Inflammatory macrophage treated with lipopolysaccharide for 4 hours (primary cell): ENCODE results near the gene MZB1.

Experiments used
- DNase-seq: peaks from one replicate; pipeline ENCODE4 v3.0.0-alpha.2; 2020

The MZB1 gene, protein sequence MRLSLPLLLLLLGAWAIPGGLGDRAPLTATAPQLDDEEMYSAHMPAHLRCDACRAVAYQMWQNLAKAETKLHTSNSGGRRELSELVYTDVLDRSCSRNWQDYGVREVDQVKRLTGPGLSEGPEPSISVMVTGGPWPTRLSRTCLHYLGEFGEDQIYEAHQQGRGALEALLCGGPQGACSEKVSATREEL

DNA sequence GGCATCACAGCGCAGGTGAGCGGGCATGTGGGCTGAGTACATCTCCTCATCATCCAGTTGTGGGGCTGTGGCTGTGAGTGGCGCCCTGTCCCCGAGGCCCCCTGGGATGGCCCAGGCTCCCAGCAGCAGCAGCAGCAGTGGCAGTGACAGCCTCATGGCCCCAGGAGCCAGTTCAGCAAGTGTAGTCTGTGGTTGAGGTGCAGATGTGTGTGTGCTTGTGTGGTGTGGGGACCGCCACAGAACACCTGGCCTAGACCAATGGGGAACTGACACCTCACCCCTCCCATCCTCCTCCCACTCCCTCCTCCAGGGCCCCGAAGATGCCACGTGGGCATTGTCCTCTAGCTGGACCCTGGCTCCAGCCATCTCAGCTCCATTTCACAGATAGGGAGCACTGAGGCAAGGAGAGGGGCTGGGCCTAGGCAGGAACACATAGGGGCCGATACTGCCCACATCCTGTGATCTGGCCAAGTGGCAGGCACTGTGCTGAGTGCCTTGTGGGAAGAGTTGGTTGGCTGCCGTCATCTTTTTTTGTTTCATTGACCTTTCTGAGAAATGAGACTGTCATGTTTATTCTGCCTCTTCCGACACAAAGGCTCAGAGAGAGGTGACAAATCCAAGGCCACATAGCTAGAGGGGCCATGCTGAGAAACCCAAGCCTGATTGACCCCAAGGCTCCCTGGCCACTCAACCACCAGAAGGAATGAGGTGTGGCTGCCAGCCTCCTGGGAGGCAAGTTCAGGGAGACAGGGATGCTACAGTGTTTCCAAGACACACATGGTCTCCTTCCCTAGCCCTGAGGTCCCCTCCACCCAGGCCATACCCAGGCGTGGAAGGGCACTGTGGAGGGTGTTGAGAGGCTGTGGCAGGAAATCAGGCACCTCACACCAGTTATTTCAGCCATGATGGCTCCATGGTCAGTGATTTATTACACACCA lies at the start of gene MZB1:
MZB1 (minus strand) TSS at position 213 of the 938 bp plus-strand sequence; CDS start at position 156, 57 bp downstream.
- DNase-seq, result no peak

DNA sequence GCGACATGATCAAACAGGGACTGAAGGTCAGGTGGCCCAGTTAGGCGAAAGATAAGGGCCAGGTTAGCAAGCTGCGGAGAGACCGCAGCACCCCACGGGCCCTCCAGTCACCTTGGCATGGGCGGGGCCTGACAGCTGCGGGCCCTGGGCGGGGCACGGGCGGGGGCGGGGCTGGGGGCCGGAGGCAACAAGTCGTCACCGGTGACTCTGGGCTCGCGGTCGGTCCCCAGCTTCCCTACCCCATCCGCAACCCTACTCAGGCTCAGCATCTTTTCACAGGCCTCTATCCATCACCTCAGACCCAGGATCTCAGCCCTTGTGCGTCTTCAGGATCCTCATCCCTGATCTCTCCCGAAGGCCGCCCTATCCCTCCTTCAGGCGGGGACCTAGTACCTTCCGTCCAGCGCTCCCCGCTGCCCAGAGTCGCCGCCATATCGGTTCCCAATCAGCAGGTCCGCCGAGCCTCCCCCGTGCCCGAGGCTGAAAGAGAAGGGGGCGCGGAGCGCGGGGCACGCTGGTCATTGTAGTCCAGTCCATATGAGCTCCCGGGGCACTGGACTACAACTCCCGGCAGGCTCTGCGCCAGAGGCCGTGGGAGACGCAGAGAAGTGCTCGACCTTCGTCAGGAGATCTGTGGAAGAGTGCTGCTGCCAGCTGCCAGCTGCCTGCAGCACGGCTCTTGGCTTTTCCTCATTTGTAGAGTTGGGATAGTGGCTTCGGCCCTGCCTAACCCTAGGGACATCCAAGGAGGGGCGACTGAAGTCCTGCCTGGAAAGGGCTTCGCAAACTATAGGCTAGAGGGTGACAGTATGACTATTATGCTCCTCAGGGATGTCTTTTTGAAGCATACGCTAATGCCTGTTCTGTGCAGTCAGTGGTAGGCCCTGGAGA lies 49.5 kb upstream of the MZB1 start, which contains the start of gene DNAJC18:
DNAJC18 (minus strand) TSS at position 513 of the 891 bp plus-strand sequence; CDS start at position 433, 80 bp downstream.
- peak; percentile 91 for DNase-seq

DNA sequence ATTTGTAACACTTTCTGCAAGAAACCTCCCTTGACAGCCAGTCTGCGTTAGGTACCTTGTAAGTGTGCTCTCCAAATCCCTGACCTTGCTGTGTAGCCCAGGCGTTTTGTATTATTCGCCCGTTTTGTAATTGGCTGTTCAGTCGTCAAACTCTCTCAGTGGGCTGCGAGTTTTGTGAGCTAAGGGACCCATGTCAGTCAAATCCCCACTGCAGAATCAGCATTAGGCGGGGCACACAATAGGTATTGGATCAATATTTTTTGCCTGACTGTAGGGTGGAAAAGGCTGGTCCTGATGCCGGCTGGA lies 48.9 kb upstream of the MZB1 start:
- DNase-seq, result no peak

DNA sequence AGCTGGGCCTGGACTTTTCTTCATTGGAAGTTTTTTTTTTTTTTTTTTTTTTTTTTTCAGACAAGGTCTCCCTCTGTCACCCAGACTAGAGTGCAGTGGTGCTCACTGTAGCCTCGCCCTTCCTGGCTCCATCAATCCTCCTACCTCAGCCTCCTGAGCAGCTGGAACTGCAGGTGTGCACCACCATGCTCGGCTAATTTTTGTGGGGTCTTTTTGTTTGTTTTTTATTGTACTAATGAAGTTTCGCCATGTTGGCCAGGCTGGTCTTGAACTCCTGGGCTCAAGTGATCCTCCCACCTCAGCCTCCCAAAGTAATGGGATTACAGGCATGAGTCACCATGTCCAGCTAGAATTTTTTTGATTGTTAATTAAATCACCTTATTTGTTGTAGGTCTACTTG lies 46.0 kb upstream of the MZB1 start:
- DNase-seq, result no peak

DNA sequence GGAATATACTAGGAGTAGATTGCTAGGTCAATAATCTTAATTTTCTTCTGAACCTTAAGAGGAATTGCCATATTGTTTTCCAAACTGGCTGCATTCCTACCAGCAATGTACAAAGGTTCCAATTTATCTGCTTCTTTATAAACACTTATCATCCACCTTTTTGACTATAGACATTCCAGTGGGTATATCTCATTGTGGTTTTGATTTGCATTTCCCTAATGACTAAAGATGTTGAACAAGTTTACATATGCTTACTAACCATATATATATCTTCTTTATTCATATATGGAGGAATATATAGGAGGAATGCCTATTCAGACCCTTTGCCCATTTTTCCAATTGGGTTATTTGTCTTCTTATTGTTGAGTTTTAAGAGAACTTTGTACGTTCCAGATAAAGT lies 42.0 kb upstream of the MZB1 start:
- DNase-seq, result no peak

DNA sequence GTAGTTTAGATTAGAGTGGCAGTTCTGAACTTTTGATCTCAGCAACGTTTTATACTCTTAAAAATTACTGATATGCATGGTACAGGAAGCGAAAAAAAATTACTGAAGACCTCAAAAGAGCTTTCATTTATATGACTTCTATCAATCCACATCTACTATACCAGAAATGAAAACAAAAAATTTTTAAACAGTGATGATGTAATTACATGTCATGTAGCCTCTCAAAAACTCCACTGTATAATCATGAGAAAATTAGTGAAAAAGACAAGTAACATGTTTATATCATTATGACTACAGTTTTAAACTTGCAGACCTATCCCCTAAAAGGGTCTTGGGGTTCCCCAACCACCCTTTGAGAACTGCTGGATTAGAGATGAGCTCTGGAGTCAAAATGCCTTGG lies 40.3 kb upstream of the MZB1 start:
- no peak for DNase-seq

DNA sequence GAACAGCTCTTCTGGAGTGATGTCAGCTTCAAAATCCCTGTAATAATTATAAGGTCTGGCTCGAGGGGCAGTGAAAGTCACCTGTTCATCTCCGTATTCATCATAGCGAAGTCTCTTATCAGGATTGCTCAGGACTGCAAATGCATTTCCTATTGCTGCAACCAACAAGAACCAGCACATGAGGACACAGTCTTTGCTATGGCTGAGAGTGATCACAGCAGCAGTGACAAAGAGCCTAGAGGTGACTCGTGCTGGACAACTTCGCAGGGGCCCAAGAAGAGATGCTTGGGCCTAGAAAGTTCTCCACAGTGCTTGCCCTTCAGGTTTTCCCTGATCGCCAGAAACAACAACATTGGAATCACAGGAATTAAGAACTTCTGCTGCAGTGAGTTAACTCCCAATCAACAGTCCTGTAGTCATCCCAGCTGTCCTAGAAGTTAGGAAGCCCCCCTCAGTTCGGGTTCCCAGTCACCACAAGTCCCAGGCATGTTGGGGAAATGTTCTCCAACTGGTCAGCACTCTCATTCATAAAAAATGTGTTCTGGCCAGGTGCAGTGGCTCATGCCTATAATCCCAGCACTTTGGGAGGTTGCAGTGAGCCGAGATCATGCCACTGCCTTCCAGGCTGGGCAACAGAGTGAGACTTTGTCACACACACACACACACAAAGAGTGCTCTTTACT lies 36.6 kb upstream of the MZB1 start:
- DNase-seq, result no peak

DNA sequence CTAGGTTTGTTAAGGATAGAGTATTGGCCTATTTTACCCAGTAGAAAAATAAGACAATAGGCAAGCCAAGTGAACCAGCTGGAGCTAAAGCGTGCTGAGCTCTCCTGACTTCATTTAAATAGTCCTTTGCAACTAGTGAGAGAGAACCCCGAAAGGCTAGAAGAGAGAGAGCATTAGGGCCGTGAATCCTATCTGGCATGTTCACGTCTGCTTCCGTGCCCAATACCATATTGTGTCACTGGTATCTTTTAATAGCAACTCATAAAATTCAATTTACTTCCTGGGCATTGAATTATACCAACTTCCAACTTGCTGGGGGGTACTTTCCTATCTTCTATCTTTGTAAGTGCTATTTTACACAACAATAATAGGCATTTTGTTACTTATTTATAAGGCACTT lies 35.8 kb upstream of the MZB1 start:
- no peak for DNase-seq

DNA sequence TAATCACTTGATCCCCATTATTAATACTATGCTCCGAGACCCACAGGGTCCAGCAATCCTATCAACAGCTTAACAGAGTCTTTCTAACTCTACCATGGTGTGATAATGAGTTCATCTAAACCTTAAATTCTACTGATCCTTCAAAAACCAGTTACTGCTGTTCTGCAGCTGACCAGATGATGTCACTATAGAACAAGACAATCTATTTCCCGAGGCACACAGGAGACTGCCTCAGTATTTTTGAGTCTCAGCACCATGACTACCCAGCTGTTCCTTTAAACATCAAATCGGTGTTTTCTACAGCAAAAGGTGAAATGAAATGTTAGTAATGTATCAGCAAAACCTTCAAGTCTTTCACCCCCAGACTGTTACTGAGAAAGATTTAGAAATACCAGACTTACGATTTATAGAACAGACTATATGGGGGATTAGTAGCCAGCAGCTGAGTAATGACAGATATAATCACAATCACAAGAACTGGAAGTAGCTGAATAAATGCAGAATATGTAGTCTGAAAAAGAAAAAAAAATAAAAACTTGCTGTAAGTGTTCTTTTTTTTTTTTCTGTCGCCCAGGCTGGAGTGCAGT lies 32.7 kb upstream of the MZB1 start:
- DNase-seq, result peak; percentile 72

DNA sequence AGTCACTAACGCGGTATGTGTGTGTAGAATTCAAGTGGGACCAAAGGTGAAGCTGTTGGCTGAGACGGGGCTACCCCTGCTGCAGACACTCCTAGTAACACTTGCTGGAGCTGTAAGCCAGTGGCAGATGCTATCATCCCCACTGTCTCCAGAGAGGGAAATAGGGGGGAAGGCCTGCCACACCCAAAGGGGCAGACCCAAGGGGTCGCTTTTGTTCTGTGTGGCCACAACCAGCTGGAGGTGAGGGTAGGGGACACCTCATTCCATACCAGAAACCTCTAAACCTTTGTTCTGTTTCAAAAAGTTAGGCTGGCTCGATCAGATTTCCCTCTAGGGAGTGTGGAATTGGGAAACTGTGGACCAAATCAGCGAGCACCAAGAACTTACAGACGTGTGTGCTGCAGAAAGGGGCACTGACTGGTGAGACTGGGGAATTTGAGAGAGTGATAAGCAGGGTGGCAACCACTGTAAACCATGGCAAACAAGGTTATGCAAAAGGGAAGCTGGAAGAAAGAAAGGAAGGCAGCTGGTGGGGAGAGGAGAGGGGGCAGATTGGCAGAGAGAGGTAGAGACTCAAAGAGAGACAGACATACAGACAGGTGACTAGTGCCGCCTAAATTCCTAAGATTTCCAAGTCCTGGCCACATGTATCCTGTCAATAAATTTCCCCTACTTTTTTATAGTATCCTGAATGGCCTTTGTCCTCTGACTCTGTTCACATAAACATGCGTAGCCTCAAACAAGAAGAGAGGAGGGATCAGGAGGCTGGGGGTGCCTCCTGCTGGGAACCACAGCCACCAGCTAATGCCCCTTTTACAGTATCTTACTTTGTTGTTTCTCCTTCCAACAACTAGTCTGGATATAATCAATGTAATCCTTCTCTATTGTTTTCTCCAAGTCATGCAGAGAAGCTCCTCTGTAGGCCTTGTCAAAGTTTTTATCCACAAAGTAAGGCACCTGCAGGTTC lies 29.8 kb upstream of the MZB1 start:
- DNase-seq, result no peak

DNA sequence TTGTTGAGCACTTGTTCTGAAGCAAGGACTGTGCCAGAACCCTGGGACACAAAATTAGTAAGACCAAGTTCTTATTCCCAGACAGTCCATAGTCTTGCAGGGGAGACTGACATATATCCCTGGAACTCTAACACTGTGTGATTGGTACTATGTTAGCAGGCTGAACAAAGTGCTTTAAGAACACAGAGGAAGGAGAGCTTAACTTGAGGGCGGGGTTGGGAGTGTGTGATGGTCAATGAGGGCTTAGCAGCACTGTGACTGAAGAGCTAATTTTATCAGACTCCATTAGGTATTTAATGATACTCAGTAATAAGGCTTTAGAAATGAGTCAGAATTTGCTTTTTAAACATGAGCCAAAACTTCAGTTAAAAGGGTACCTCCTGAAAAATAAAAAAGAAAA lies 29.1 kb upstream of the MZB1 start:
- DNase-seq, result no peak

DNA sequence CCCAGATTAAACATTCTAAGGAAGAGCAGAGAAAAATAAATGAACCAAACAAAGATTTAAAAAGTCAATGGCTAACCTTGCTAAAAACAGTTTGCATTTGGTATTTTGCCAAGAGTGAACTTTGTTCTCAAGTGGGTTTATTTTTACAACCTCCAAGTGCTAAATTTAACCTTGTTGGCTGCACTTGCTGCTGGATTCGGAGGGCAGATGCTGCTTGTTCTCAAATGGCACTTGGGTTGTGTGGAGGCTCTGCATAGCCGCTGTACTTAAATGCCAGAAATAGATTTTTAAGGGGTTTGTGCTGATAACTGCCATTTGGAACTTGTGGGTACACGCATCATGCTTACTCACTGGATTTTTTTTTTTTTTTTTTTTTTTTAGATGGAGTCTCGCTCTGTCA lies 27.5 kb upstream of the MZB1 start:
- no peak for DNase-seq

DNA sequence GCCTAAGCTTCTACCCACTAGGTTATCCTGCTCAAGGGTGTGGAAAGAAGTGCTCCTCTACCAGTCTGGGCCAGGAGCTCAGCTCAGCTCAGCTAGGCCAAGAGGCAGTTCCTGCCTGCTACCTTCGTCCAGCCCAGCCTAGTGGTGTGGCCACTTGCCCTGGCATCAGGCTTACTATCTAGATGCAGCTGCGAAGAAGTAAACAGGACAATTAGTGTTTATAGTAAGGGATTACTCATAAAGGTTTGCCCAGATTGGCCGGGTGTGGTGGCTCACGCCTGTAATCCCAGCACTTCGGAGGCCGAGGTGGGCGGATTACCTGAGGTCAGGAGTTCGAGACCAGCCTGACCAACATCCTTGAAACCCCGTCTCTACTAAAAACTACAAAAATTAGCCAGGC lies 26.9 kb upstream of the MZB1 start:
- no peak for DNase-seq

DNA sequence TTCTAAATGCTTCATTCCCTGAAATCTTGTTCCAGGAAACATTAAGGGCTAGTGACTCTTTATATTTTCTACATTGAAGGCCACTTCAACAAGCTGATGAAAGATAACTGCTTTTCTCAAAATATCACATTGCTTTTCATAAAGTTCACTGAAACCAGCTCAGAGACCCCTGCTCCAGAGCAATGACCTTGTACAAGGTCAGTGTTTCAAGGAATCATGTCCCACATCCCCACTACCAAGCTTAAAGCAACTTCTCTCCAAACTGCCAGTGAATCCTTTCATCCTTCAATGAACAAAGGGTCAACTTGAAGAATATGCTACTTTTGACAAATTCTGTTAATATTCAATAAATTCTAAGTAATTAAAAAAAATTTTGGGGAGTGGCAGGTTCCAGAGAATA lies 26.2 kb upstream of the MZB1 start:
- DNase-seq, result no peak

DNA sequence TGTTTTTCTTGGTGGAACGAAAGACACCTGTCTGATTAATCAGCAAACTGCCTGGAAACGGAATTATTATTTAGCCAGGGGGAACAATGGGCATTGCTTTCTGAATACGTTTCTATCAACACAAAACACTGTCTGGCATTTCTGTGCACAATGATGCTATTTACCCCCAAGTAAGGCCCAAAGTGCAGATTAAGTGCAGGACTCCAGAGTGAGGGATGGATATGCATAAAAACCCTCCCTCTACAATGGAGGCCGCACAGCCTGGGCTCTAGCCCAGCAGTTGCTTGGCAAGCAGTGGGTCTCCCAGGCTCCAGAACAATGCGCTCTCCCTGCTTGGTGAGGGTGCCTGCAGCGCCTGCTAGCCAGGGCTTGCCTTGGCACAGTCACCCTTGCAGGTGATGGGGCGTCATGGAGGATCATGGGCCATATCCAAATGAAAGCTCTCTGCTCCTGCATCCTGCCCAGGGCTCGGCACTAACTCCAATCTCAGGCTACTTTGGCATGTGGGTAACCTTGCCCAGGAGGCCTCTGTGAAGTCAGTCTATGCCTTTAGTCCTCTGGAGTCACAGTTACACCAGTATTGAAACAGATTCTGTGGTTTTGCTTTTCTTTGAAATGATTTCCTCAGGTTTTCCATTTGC lies 25.6 kb upstream of the MZB1 start:
- no peak for DNase-seq

DNA sequence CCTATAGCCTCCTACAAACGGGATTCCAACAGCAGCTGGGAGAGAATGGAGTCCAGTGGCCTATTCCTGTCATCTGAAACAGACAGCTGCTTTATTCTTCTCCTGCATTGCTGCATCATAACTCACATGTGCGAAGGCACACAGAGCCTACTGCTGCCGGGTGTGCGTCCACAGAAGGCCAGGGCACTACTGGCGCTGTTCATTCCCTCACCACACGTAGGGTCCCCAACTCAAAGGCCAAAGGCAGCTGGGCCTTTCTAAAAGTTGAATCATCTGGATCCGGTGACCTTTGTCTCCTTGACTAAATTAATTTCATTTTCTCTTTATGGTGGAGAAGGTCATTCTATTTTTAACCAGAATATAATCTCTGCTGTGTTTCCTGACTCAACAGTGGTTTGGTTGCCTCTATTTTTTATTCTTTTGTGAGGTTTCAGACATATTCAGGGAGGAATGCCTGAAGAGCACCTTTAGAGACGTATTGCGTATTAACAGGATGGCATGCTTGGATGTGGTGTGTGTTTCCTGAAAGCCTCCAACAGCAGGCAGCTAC lies 24.9 kb upstream of the MZB1 start:
- no peak for DNase-seq

DNA sequence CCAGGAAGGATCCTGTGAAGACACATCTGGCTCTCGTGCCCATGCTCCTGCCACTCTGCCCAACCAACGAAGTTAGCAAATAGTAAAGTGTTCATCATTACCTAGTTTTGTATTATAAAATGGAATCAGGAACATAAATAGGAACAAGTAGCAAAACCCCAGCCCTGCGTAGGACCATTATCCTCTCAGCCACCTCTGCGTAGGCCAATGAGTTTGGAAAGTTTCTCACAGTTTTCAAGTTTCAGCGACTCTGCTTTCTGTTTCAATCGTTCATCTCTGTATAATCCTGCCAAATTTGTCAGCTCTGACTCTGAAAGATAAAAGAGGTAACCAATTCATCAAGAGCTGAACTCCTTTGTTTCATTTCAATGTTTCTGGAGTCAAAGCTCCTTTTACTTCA lies 24.2 kb upstream of the MZB1 start:
- no peak for DNase-seq

DNA sequence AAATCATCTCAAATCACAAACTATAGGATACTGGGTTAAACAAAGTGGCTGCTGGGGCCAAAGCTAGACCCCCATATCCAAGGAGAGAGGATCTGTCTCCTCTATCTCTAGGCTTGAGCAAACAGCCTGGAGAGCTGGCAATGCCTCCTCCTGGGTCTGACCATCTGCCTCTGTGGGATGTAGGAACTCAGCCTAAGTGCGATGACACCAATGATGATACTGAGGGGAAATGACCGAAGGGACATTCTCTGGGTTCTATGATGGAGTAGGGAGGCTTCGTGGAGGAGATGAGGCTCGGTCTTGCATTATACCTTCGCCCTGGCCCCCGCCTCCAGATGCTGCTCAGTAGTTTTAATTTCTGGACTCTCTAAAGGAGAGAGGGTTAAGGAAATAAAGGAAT lies 23.4 kb upstream of the MZB1 start:
- DNase-seq, result no peak

DNA sequence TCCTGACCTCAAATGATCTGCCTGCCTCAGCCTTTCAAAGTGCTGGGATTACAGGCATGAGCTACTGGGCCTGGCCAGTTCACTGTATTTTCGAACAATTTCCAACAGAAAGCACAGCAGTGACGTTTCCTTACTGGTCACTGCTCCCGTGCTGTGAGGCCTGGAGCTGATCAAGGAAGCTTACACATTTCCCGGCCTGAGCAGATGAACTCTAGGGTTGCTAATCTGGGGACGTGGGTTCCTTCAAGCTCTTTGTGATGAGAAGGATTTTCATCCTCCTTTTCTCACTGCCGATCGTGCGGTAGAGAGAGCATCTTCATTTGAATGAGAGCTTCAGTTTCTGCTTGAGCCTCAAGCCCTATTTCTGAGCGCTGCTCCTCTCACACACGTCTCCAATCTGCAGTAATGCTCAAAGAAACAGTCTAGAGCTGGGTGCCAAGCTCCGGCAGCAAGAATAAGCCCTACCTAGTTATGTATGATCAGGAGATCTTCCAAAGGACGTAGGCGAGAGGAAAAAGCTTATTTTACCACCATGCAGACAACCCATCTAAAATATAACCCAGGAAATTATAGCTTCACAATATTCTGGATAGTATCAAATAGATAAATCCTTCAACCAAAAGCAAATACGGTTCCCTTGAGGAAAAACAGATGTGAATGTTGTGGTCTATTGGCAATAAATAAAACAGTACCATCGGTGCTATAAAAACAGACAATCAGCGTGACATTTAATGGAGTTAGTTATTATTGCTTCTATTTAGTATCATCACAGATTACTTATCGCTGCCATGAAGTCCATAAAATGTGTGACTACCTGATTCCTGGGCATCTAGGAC lies 21.5 kb upstream of the MZB1 start:
- DNase-seq, result no peak
